GM19467 (cell line): ENCODE results near the gene PPM1B.
A peak's percentile ranks its signal among the peaks of the same experiment; 100 is the strongest.
"Not testable (repeated sequence)": the region's sequence is repeated elsewhere in the genome, so short reads cannot be mapped to it uniquely, and the experiment has no call there.

ENCODE experiments used
- ATAC-seq: cut with Tn5 transposase; IDR thresholded peaks from one replicate; pipeline ENCODE4 v1.9.1; 2021; ENCODE audit warnings: mild to moderate bottlenecking, moderate library complexity; ENCODE audit not compliant: unreplicated experiment

The PPM1B gene

DNA sequence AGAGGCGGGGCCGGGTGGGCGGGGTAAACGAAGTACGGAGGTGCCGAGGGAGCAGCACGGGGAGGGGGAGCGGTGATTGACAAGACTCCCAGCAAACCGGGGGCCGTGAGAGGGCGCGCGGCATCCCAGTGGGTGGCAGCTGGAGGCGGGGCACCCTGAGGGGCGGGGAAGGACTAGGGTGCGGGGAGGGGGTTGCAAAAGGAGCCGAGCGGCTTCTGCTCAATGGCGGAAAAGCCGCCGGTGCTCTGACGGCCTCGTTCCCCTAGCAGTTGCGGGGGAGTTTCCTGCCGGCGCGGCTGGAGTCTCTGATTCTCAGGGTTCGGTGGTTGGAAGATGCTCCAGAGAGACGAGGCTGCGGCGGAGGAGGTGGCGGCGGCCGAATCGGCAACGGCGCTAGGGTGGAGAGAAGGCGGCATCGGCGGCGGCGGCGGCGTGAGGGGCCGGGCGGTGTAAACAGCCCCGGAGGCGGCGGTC, at the start of gene PPM1B:
Gene PPM1B, plus strand, starts transcription at position 195 of the 474 bp plus-strand sequence. CDS start 32,325 bp downstream, outside the sequence.
- peak; percentile 61 for ATAC-seq

DNA sequence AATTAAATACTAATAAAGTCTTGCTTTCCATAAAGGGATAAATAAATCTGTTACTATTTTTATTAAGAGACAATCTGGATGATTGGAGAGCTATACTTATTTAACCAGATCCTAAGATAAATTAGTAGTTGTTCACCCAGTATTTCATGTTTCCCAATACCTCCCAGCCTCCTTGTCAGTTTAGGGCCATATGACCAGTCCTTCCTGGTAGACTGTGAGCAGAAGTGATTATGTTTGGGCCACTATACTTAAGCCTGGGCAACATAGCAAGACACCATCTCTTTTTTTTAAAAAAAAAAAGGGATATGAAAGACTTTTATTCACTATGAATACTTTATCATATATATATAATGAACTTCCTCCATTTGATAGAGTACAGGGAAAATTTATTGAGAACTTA, 48.8 kb upstream of the PPM1B start:
- ATAC-seq: no peak

- no peak for ATAC-seq
These were observed 48.2 kb upstream of the PPM1B start for GRCh38 chr2:44120428-44120827.

DNA sequence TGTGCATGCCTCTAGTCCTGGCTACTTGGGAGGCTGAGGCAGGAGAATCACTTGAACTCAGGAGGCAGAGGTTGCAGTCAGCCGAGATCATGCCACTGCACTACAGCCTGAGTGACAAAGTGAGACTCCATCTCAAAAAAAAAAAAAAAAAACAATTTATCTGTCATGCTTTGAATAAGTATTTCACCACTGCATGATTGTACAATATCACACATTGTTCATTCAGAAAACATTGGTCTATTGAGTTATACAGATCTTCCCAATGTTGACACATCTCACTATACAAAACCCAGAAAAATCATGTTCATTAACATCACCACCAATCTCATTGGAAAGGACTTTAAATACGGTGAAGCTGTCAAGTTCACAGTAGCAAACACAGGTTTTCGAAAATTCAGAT, 46.8 kb upstream of the PPM1B start:
- ATAC-seq: no peak

- no peak for ATAC-seq
These were observed 44.2 kb upstream of the PPM1B start for GRCh38 chr2:44124500-44124899.

DNA sequence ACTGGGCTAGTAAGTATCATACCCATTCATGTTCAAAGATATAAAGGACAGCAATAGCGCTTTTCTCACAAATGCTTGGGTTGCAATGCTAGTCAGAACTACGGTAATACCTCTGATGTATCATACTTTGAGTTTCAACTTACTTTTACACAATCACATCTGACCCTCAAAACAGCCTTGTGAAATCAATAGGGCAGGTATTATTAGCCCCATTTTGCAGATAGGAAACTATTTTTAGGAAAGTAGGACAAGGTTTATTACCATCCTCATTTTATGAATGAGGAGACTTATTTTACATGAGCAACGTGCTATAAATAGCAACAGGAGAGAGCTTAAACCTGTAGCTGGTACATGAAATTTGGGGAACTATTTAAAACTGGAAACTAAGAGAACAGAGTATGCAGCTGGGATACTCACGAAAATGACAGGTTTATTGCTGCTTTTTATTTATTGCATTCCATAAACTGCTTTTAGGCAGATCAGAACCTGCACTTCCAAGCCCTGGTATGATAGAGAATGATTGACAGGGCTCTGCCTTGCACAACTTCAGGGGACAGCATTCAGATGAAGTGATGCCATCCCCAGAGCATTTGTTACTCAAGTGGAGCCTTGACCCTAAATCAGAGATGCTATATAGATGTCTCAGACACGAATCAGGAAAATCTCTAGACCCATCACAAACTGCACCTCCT, 42.4 kb upstream of the PPM1B start:
- ATAC-seq: no peak

GRCh38 chr2:44130441-44130840, 38.2 kb upstream of the PPM1B start:
- ATAC-seq: no peak

DNA sequence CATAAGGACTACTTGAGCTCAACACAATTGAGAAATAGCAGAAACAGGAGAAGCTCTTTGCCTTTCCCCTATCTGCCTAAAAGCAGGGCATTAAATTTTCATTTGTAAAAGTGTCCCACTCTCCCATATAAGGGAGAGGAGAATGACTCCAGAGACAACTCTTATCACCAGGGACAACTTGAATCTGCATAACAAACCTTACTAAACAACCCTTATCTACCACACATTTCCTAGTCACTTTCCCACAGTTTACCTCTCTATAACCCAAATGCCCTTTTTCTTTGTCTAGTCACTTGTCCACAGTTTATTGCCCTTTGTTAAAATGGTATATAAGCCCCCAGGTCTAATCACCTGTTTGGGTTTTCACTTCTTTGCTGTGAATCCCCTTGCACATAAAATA, 37.5 kb upstream of the PPM1B start:
- ATAC-seq: no peak

DNA sequence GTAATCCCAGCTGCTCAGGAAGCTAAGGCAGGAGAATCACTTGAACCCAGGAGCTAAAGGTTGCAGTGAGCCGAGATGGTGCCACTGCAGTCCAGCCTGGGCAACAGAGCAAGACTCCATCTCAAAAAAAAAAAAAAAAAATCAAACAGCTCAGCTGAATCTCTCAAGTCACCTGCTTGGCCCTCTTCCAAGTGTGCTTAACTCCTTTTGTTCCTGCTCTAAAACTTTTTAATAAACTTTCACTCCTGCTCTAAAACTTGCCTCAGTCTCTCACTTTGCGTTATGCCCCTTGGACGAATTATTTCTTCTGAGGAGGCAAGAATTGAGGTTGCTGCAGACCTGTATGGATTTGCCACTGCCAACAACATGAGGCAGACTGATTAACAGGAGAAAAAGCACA, 35.1 kb upstream of the PPM1B start:
- ATAC-seq: not testable (repeated sequence)

GRCh38 chr2:44134848-44135247, 33.8 kb upstream of the PPM1B start:
- no peak for ATAC-seq

GRCh38 chr2:44135296-44135695, 33.4 kb upstream of the PPM1B start:
- ATAC-seq: no peak

- ATAC-seq: no peak
These were observed 32.9 kb upstream of the PPM1B start for GRCh38 chr2:44135771-44136170.

DNA sequence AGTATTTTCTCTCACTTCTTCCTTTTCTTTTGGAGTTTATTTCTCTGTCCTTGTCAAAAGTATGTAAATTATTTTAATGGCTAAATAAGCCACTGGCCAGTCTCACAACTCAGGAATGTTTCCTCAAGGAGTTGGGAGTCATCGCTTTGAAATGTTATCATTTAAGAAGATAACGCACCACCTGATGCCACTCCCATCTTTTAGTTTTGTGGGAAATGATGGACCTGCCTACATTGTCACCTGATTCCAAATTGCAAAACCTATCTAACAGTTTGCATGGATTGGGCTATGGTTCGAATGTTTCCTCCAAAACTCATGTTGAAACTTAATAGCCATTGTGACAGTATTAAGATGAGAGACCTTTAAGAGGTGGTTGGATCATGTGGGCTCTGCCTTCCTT, 32.4 kb upstream of the PPM1B start:
- ATAC-seq: no peak

- ATAC-seq: no peak
These were observed 31.6 kb upstream of the PPM1B start for GRCh38 chr2:44137048-44137447.

DNA sequence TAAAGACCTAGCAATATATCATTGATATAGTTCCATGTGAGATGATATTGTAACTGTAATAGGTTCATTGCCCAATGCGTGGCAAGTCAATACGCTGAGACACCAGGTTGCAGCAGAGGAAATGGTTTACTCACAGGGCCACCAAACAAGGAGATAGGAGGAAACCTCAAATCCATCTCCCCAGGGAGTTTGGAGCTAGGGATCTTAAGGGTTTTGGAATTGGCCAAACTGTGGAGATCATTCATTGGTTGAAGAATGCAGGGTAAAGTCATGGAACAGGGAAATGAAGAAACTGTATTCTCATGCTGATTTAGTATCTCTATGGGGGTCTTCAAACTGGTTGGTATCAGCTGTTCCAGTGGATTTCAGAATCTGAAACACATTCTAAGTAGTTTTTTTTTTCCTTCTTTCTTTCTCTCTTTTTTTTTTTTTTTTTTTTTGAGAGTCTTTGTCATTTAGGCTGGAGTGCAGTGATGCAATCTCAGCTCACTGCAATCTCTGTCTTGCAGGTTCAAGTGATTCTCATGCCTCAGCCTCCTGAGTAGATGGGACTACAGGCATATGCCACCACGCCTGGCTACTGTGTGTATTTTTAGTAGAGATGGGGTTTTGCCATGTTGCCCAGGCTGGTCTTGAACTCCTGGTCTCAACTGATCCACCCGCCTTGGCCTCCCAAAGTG, 30.7 kb upstream of the PPM1B start:
- ATAC-seq: no peak

GRCh38 chr2:44139741-44140140, 28.9 kb upstream of the PPM1B start:
- ATAC-seq: no peak

- ATAC-seq: no peak
These were observed 26.4 kb upstream of the PPM1B start for GRCh38 chr2:44142306-44142705.

DNA sequence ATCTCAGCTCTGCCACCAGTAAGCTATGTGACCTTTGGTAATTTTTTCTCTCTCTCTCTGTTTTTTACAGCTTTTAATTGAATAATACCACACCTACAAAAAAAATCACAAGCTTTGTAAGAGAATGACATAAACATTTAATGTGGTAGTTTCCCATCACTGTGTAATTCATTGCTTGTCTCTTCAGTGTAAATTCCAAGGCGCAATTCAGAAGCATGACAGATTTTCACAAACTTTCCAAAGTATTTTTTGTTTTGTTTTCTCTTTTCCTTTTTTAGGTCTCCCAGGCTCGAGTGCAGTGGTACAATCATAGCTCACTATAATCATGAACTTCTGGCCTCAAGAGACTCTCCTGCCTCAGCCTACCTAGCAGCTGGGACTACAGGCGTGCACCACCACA, 25.0 kb upstream of the PPM1B start:
- ATAC-seq: no peak

- no peak for ATAC-seq
These were observed 19.7 kb upstream of the PPM1B start for GRCh38 chr2:44148999-44149398.

- ATAC-seq: no peak
These were observed 18.2 kb upstream of the PPM1B start for GRCh38 chr2:44150473-44150872.

DNA sequence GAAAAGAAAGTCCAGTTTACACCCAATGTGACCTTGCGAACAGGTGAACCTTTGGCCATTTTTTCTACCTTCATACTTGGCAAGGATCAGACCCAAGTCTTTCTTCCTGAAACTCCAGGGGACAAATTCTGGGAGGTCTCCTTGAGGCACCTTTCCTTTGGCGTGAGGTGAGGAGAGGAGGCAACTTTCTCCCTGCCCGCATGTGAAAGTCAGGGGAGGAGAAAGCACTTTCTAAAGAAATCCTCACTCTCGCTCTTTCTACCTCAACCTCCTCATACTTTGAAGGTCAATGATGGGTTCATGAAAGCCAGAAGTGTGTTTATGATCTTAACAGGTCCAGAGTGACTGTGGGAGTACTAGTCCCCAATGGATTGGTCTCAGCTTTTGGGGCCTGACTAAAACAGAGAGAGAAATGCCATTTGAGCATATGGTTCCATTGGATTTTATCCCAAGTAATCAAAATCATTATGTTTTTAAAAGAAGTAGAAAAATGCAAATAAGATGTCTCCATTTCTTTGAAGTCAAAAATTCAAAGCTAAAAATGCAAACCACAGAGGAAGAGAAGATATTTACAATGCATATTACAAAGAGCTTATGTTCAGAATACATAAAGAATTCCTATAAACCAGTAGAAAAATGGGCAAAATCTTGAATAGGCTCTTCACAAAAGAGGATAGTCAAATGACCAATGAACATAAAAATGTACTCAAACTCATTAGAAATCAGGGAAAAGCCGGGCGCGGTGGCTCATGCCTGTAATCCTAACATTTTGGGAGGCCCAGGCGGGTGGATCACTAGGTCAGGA, 15.6 kb upstream of the PPM1B start:
- no peak for ATAC-seq
